Measurements from ENCODE around the gene AKAP6. TPM values are rescaled to one million over a fixed set of nuclear protein-coding genes. Genes with fewer than 3 reads are reported as not detected.

The AKAP6 gene
- total and polyA plus RNA-seq, 10 of the 15 experiments (the other 5 are each of a cell fraction or from before 2014, with no cell fraction given) = 0.35 to 5.9 (median 2.2) TPM

DNA sequence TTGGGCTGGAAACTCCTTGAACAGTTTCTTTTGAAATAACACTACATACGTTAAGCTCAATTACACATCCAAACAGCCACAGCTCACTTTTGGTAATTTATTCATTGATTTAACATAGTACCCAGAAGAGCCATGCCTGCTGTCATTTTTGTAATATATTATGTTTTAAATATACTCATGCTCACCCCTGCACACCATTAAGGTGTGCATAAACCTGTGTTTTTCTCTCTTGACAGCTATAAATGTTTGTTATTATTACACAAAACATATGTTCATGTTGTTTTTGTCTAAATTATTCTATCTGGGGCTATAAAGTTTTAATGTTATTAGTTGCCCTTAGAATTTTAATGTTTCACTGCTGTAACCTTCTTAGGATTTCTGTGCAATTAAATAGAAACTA, 296.1 kb downstream of the AKAP6 start:
- intact Hi-C loops (cut with micrococcal nuclease; ENCODE audit: unreplicated experiment) = no loop called here
- in situ Hi-C loops (cut with MboI) = no loop called here
- Histone ChIP-seq H3K9ac (ENCODE audit: control insufficient read depth, insufficient read depth, low read length) (no peak overlapping the region), H3K4me3 (no peak overlapping the region), H3K79me2 (ENCODE audit: control insufficient read depth, insufficient read depth, low read length) (no peaks in the 10 kb centered on the region), H3K9me3 (replicated peaks; ENCODE audit: control insufficient read depth, insufficient read depth, low read length) (no peaks in the 10 kb centered on the region), H3K4me2 (ENCODE audit: control insufficient read depth, insufficient read depth) (no peak overlapping the region), H3K27me3 (replicated peaks in 1 of 2; ENCODE audit: control insufficient read depth in 2 of 2, insufficient read depth in 2 of 2, low read length in 1 of 2) (no peaks in the 10 kb centered on the region), H3K4me1 (ENCODE audit: control insufficient read depth, insufficient read depth, low read length) (peaks cover 4% of the 10 kb centered on the region), H3K27ac (ENCODE audit: control insufficient read depth, insufficient read depth) (no peak overlapping the region), H3K36me3 (ENCODE audit: control insufficient read depth in 2 of 2, insufficient read depth in 2 of 2, low read length in 1 of 2) (no peaks in the 10 kb centered on the region), H4K20me1 (ENCODE audit: control insufficient read depth, insufficient read depth) (no peaks in the 10 kb centered on the region), H2AFZ (ENCODE audit: control insufficient read depth, low read depth, low read length) (no peak overlapping the region)
- ChIA-PET RAD21 (ENCODE audit: unreplicated experiment) (no interaction called here), POLR2A (no interaction called here), SMC1A (ENCODE audit: uncharacterized antibody, unreplicated experiment) (no interaction called here), CTCF (interaction anchor here (0.6 kb wide), 1 partner anchor 156 kb away, joined by 6 read pairs; no protein-coding TSS in a partner anchor)
- 100% methylated on average over 1 of the region's 1 CpG for WGBS (ENCODE audit: insufficient coverage, insufficient replicate concordance, low lambda C conversion rate, missing lambda C conversion rate)
- FAIRE-seq (no peak), DNase-seq (ENCODE audit: low read depth, low spot score) (no peak), ATAC-seq (no peak)
- TF ChIP-seq EGR1 (IDR thresholded peaks at IDR 0.05; ENCODE audit: borderline replicate concordance in 1 of 2, low read depth in 2 of 2, low read length in 2 of 2) = no peak
- TF ChIP-seq, protein P1, sequence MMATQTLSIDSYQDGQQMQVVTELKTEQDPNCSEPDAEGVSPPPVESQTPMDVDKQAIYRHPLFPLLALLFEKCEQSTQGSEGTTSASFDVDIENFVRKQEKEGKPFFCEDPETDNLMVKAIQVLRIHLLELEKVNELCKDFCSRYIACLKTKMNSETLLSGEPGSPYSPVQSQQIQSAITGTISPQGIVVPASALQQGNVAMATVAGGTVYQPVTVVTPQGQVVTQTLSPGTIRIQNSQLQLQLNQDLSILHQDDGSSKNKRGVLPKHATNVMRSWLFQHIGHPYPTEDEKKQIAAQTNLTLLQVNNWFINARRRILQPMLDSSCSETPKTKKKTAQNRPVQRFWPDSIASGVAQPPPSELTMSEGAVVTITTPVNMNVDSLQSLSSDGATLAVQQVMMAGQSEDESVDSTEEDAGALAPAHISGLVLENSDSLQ (IDR thresholded peaks at IDR 0.05) = no peak
- TF ChIP-seq POLR2A (IDR thresholded peaks at IDR 0.05; ENCODE audit: low read depth, low read length) = no peak
- TF ChIP-seq RCOR1 (conservative IDR thresholded peaks at IDR 0.05; ENCODE audit: low read depth, low read length) = no peak
- TF ChIP-seq RB1 (IDR thresholded peaks at IDR 0.05; ENCODE audit: borderline replicate concordance) = no peak
- TF ChIP-seq, protein P2, sequence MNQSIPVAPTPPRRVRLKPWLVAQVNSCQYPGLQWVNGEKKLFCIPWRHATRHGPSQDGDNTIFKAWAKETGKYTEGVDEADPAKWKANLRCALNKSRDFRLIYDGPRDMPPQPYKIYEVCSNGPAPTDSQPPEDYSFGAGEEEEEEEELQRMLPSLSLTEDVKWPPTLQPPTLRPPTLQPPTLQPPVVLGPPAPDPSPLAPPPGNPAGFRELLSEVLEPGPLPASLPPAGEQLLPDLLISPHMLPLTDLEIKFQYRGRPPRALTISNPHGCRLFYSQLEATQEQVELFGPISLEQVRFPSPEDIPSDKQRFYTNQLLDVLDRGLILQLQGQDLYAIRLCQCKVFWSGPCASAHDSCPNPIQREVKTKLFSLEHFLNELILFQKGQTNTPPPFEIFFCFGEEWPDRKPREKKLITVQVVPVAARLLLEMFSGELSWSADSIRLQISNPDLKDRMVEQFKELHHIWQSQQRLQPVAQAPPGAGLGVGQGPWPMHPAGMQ (IDR thresholded peaks at IDR 0.05; ENCODE audit: borderline replicate concordance) = no peak
- TF ChIP-seq SMAD5 (IDR thresholded peaks at IDR 0.05; ENCODE audit: low read depth) = no peak
- TF ChIP-seq FOXK2 (IDR thresholded peaks at IDR 0.05) = no peak
- BruUV-seq (replicated peaks) = no TSS peak
